GM12878 (cell line): ENCODE results near the gene CCDC3. TPM values are rescaled to one million over a fixed set of nuclear protein-coding genes. Genes with fewer than 3 reads are reported as not detected.

ENCODE experiments used
- ATAC-seq: fragments of 200-7000 bp; cut with Tn5 transposase; 3 replicates; pipeline ENCODE4 v1.9.1; 2020; ENCODE audit warnings: mild to moderate bottlenecking, moderate library complexity
- BruUV-seq: library from RNA; stranded (reverse); fragments of 400-500 nt; replicated peaks from 2 replicates; lab custom pipeline; 2021; lab: Mats Ljungman, UMichigan
- CTCF ChIA-PET: fragments of 300-600 bp; sonication (Branson Sonifier 250); formaldehyde crosslinking; extraction: SDS; loops from one replicate; lab custom pipeline; 2021; ENCODE audit warnings: inconsistent platforms; lab: Yijun Ruan, JAX
- POLR2A ChIA-PET: fragments of 350-600 bp; formaldehyde crosslinking; extraction: SDS; loops from one replicate; lab custom pipeline; 2021; ENCODE audit warnings: inconsistent platforms; lab: Charles Lee
- RAD21 ChIA-PET: fragments of 300-600 bp; sonication (Branson Sonifier 250); formaldehyde crosslinking; loops from one replicate; lab custom pipeline; 2023; ENCODE audit warnings: antibody characterized with exemption; ENCODE audit not compliant: unreplicated experiment; lab: Charles Lee
- SMC1A ChIA-PET: fragments of 300-600 bp; sonication (Branson Sonifier 250); formaldehyde crosslinking; loops from one replicate; lab custom pipeline; 2023; ENCODE audit not compliant: unreplicated experiment, uncharacterized antibody; lab: Charles Lee
- DNase-seq: peaks from one replicate; pipeline ENCODE4 v3.0.0-alpha.2; 2011; ENCODE audit warnings: low read depth, low spot score
- FAIRE-seq: peaks from 3 replicates; lab custom pipeline; 2011; peaks lifted over from hg19 to GRCh38; lab: Jason Lieb, UNC
- H2AFZ ChIP-seq: 2 replicates; pipeline ENCODE4 v1.6.0; 2011; ENCODE audit warnings: low read depth, low read length, control low read depth; ENCODE audit not compliant: control insufficient read depth
- H3K27ac ChIP-seq: 2 replicates; pipeline ENCODE4 v1.5.1; 2011; ENCODE audit warnings: control low read depth; ENCODE audit not compliant: control insufficient read depth, insufficient read depth
- H3K27me3 ChIP-seq, 2 experiments: replicated peaks in 1 of 2; 2 replicates each; pipeline versions ENCODE4 v1.6.0 to v1.6.1; 2011; ENCODE audit warnings: low read length in 1 of 2; ENCODE audit not compliant: control insufficient read depth in 2 of 2, insufficient read depth in 2 of 2
- H3K36me3 ChIP-seq, 2 experiments: 2 replicates each; pipeline ENCODE4 v1.5.1; 2011; ENCODE audit warnings: low read length in 1 of 2; ENCODE audit not compliant: control insufficient read depth in 2 of 2, insufficient read depth in 2 of 2
- H3K4me1 ChIP-seq: 2 replicates; pipeline ENCODE4 v1.6.1; 2011; ENCODE audit warnings: mild to moderate bottlenecking, low read length, moderate library complexity, mixed read lengths; ENCODE audit not compliant: control insufficient read depth, insufficient read depth
- H3K4me2 ChIP-seq: 2 replicates; pipeline ENCODE4 v1.6.0; 2011; ENCODE audit warnings: control low read depth; ENCODE audit not compliant: control insufficient read depth, insufficient read depth
- H3K4me3 ChIP-seq: fragments of 200-600 bp; sonication (generic); 2 replicates; pipeline ENCODE4 v1.5.1; 2016
- H3K79me2 ChIP-seq: 2 replicates; pipeline ENCODE4 v1.6.0; 2011; ENCODE audit warnings: low read length; ENCODE audit not compliant: control insufficient read depth, insufficient read depth
- H3K9ac ChIP-seq: 2 replicates; pipeline ENCODE4 v1.8.0; 2011; ENCODE audit warnings: low read length, control low read depth, mixed read lengths; ENCODE audit not compliant: control insufficient read depth, insufficient read depth
- H3K9me3 ChIP-seq: replicated peaks from 3 replicates; pipeline ENCODE4 v1.5.1; 2011; ENCODE audit warnings: mild to moderate bottlenecking, low read length; ENCODE audit not compliant: control insufficient read depth, insufficient read depth
- H4K20me1 ChIP-seq: 2 replicates; pipeline ENCODE4 v1.6.0; 2011; ENCODE audit not compliant: control insufficient read depth, insufficient read depth
- ESRRA ChIP-seq: IDR thresholded peaks from 2 replicates; pipeline ENCODE4 v1.6.1; 2012; ENCODE audit warnings: mild to moderate bottlenecking, low read length, improper control_type of control experiment
- HDGF ChIP-seq: fragments of 450-650 bp; IDR thresholded peaks from 2 replicates; pipeline ENCODE4 v1.6.1; 2016; ENCODE audit warnings: antibody characterized with exemption
- NFXL1 ChIP-seq: fragments of 450-650 bp; IDR thresholded peaks from 2 replicates; pipeline ENCODE4 v1.6.1; 2017; ENCODE audit warnings: antibody characterized with exemption, mild to moderate bottlenecking, borderline replicate concordance
- PAX8 ChIP-seq: fragments of 450-650 bp; IDR thresholded peaks from 2 replicates; pipeline ENCODE4 v1.6.1; 2017; ENCODE audit warnings: mild to moderate bottlenecking, moderate library complexity
- ZBED1 ChIP-seq: IDR thresholded peaks from 2 replicates; pipeline ENCODE4 v1.6.1; 2016; ENCODE audit warnings: borderline replicate concordance
- ZNF207 ChIP-seq: fragments of 450-650 bp; IDR thresholded peaks from 2 replicates; pipeline ENCODE4 v1.6.1; 2014; ENCODE audit warnings: antibody characterized with exemption, mild to moderate bottlenecking, borderline replicate concordance
- WGBS: methylation state at CpG from one replicate; pipeline ENCODE4 v1.1.6; 2016; ENCODE audit warnings: low lambda C conversion rate; ENCODE audit not compliant: insufficient replicate concordance, insufficient coverage; ENCODE audit errors: missing lambda C conversion rate; 5-methylcytosine and 5-hydroxymethylcytosine counted together
- in situ Hi-C: fragments of 300-500 bp; cut with MboI; formaldehyde crosslinking; loops from 9 replicates; pipeline ENCODE4 v1.14.3; 2018; ENCODE audit warnings: mixed read lengths
- intact Hi-C: fragments of 100-400 bp; cut with micrococcal nuclease; formaldehyde crosslinking; loops from one replicate; pipeline ENCODE4 v1.14.2; 2022; ENCODE audit not compliant: unreplicated experiment
- polyA plus RNA-seq, 11 experiments: library from polyadenylated mRNA; depleted of rRNA in 4 of 11; unstranded in 6 of 11; stranded (reverse) in 5 of 11; fragments of >200 nt; fragmentation: Nextera tagmentation in 4 of 11; fragmentation: Illumina TruSeq in 1 of 11; extraction: Ambion mirVana in 4 of 11; extraction: Trizol in 1 of 11; gene quantifications; 1 replicate in 1 of 11; 2 replicates in 10 of 11; pipeline versions ENCODE4 v1.2.1 to v1.2.3, GENCODE V29; 2011 to 2016; ENCODE audit warnings: inconsistent platforms in 2 of 11, missing spikeins in 2 of 11, low read depth in 1 of 11
- total RNA-seq, 4 experiments: library from RNA; depleted of rRNA in 3 of 4; stranded (reverse); fragments of >200 nt in 3 of 4; fragmentation: Illumina TruSeq in 1 of 4; extraction: Trizol in 1 of 4; gene quantifications; 2 replicates each; pipeline versions ENCODE4 v1.2.1 to v1.2.3, GENCODE V29; 2013 to 2021
- TF ChIP-seq, protein P1 (sequence below), 3 experiments: IDR thresholded peaks in 2 of 3; conservative IDR thresholded peaks in 1 of 3; 2 replicates each; pipeline ENCODE4 v1.5.1; 2011; ENCODE audit warnings: low read depth in 3 of 3, low read length in 3 of 3, mild to moderate bottlenecking in 3 of 3, control low read depth in 2 of 3, moderate library complexity in 2 of 3, inconsistent platforms in 1 of 3, mixed read lengths in 1 of 3; ENCODE audit not compliant: control insufficient read depth in 2 of 3, insufficient read depth in 1 of 3; ENCODE audit errors: extremely low read depth in 1 of 3
- TF ChIP-seq, protein P2 (sequence below): IDR thresholded peaks from 2 replicates; pipeline ENCODE4 v1.6.1; 2012; ENCODE audit warnings: low read depth, low read length, improper control_type of control experiment
- TF ChIP-seq, protein P3 (sequence below): fragments of 450-650 bp; IDR thresholded peaks from 2 replicates; pipeline ENCODE4 v1.6.1; 2016; ENCODE audit warnings: mild to moderate bottlenecking, moderate library complexity, borderline replicate concordance

Gene CCDC3
- total and polyA plus RNA-seq, 10 of the 15 experiments (the other 5 are each of a cell fraction or from before 2014, with no cell fraction given), result 0.08 TPM; not detected in 9

DNA sequence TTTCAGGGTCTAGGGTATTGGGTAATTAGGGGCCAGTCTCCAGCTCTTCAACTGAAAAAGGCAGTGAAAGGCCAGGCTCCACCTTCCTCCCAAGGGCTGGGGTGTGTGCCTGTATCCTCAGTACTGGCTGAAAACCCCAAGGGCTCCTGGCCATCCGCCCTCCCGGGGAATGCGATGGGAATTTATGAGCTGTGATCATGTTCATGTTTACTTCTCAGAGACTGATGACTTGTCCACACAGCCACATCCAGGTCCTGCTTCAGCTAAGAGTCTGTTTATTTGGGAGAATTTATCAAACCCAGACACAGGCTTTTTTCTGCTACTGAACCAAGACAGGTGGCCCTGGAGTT is 91.7 kb downstream of the CCDC3 start:
- Histone ChIP-seq H3K4me1 (no peaks in the 10 kb centered on the region), H3K27me3 (0 out of 4 replicates have a peak, but pooled peaks cover 0 to 1% of the 10 kb centered on the region in 2 experiments), H3K79me2 (no peaks in the 10 kb centered on the region), H2AFZ (no peak overlapping the region), H3K9me3 (no peaks in the 10 kb centered on the region), H3K27ac (no peak overlapping the region), H3K9ac (no peak overlapping the region), H3K4me2 (no peak overlapping the region), H3K36me3 (no peaks in the 10 kb centered on the region), H4K20me1 (no peaks in the 10 kb centered on the region), H3K4me3 (no peak overlapping the region)
- 77% methylated on average over 3 of the region's 3 CpGs for WGBS
- FAIRE-seq (no peak), ATAC-seq (no peak), DNase-seq (no peak)
- CTCF ChIA-PET, result no interaction called here
- BruUV-seq, result no TSS peak
- intact Hi-C loops, result loop anchor here (10.0 kb wide), 1 partner anchor 125 kb away; no protein-coding TSS in a partner anchor
- TF ChIP-seq ZNF207, result no peak
- TF ChIP-seq, protein P1, sequence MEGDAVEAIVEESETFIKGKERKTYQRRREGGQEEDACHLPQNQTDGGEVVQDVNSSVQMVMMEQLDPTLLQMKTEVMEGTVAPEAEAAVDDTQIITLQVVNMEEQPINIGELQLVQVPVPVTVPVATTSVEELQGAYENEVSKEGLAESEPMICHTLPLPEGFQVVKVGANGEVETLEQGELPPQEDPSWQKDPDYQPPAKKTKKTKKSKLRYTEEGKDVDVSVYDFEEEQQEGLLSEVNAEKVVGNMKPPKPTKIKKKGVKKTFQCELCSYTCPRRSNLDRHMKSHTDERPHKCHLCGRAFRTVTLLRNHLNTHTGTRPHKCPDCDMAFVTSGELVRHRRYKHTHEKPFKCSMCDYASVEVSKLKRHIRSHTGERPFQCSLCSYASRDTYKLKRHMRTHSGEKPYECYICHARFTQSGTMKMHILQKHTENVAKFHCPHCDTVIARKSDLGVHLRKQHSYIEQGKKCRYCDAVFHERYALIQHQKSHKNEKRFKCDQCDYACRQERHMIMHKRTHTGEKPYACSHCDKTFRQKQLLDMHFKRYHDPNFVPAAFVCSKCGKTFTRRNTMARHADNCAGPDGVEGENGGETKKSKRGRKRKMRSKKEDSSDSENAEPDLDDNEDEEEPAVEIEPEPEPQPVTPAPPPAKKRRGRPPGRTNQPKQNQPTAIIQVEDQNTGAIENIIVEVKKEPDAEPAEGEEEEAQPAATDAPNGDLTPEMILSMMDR (IDR thresholded peaks at IDR 0.05 in 2 of 3, conservative IDR thresholded peaks at IDR 0.05 in 1 of 3; ENCODE audit: control insufficient read depth in 2 of 3, extremely low read depth in 1 of 3, insufficient read depth in 1 of 3, low read depth in 3 of 3, low read length in 3 of 3), result no peak
- no peak for TF ChIP-seq HDGF
- POLR2A ChIA-PET, result no interaction called here
- SMC1A ChIA-PET, result no interaction called here
- RAD21 ChIA-PET, result no interaction called here
- in situ Hi-C loops, result loop anchor here (10.0 kb wide), 1 partner anchor 695 kb away; no protein-coding TSS in a partner anchor

DNA sequence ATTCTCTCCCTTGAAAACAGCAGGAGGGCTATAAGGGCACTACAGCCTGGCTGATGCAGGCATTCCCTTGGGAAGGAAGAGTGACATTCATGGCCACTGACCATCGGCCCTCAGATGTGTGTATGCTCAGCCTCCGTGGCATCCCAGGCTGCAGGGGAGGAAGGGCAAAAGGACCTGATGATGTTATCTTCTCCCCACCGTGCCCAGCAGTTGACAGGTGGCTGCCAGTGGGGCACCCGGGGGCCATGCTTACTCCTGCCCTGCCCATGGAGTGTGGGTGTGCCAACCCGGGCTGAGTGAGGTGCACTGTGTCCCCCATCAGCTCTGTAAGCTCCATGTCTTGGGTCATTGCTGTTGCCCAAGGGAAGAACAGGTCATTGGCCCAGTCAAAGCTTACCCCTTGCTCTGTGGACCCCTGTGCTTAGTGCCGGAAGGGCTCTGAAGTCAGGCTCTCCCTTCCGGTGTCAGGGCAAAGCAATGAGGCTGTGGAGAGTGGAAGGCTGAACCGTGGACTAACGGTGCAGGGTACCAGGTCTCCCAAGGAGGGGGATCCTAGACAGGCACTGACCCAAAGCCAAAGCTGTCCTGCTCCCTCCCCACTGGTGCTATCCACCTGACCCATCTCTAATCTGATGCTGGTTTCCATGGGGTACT is 92.2 kb downstream of the CCDC3 start:
- BruUV-seq, result no TSS peak
- H3K9ac ChIP-seq, result no peak overlapping the region
- 33% methylated on average over 9 of the region's 9 CpGs for WGBS
- H2AFZ ChIP-seq, result no peak overlapping the region
- ATAC-seq, result no peak
- 0 out of 4 replicates have a peak, but pooled peaks cover 0 to 1% of the 10 kb centered on the region in 2 experiments for H3K27me3 ChIP-seq
- H3K36me3 ChIP-seq, result no peaks in the 10 kb centered on the region
- FAIRE-seq, result no peak
- POLR2A ChIA-PET, result no interaction called here
- in situ Hi-C loops, result loop anchor here (10.0 kb wide), 1 partner anchor 695 kb away; no protein-coding TSS in a partner anchor
- SMC1A ChIA-PET, result interaction anchor here (0.6 kb wide), 1 partner anchor 40 kb away, joined by 3 read pairs; no protein-coding TSS in a partner anchor
- no peaks in the 10 kb centered on the region for H3K9me3 ChIP-seq
- DNase-seq, result no peak
- H3K4me3 ChIP-seq, result no peak overlapping the region
- no peaks in the 10 kb centered on the region for H4K20me1 ChIP-seq
- no peak overlapping the region for H3K4me2 ChIP-seq
- RAD21 ChIA-PET, result no interaction called here
- no peaks in the 10 kb centered on the region for H3K79me2 ChIP-seq
- H3K4me1 ChIP-seq, result no peaks in the 10 kb centered on the region
- no peak overlapping the region for H3K27ac ChIP-seq
- CTCF ChIA-PET, result no interaction called here
- intact Hi-C loops, result loop anchor here (10.0 kb wide), 1 partner anchor 125 kb away; no protein-coding TSS in a partner anchor
- TF ChIP-seq, protein P2, sequence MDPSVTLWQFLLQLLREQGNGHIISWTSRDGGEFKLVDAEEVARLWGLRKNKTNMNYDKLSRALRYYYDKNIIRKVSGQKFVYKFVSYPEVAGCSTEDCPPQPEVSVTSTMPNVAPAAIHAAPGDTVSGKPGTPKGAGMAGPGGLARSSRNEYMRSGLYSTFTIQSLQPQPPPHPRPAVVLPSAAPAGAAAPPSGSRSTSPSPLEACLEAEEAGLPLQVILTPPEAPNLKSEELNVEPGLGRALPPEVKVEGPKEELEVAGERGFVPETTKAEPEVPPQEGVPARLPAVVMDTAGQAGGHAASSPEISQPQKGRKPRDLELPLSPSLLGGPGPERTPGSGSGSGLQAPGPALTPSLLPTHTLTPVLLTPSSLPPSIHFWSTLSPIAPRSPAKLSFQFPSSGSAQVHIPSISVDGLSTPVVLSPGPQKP, result no peak
- TF ChIP-seq ESRRA, result no peak
- TF ChIP-seq NFXL1, result no peak
- TF ChIP-seq PAX8, result no peak
- no peak for TF ChIP-seq ZBED1
- TF ChIP-seq, protein P3, sequence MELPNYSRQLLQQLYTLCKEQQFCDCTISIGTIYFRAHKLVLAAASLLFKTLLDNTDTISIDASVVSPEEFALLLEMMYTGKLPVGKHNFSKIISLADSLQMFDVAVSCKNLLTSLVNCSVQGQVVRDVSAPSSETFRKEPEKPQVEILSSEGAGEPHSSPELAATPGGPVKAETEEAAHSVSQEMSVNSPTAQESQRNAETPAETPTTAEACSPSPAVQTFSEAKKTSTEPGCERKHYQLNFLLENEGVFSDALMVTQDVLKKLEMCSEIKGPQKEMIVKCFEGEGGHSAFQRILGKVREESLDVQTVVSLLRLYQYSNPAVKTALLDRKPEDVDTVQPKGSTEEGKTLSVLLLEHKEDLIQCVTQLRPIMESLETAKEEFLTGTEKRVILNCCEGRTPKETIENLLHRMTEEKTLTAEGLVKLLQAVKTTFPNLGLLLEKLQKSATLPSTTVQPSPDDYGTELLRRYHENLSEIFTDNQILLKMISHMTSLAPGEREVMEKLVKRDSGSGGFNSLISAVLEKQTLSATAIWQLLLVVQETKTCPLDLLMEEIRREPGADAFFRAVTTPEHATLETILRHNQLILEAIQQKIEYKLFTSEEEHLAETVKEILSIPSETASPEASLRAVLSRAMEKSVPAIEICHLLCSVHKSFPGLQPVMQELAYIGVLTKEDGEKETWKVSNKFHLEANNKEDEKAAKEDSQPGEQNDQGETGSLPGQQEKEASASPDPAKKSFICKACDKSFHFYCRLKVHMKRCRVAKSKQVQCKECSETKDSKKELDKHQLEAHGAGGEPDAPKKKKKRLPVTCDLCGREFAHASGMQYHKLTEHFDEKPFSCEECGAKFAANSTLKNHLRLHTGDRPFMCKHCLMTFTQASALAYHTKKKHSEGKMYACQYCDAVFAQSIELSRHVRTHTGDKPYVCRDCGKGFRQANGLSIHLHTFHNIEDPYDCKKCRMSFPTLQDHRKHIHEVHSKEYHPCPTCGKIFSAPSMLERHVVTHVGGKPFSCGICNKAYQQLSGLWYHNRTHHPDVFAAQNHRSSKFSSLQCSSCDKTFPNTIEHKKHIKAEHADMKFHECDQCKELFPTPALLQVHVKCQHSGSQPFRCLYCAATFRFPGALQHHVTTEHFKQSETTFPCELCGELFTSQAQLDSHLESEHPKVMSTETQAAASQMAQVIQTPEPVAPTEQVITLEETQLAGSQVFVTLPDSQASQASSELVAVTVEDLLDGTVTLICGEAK, result no peak
